CD4-positive, alpha-beta T cell treated with Interleukin-6 at 100 ng/mL for 8 hours (primary cell): ENCODE data around the gene FSCN2.
"Not testable (repeated sequence)": the region's sequence is repeated elsewhere in the genome, so short reads cannot be mapped to it uniquely, and the experiment has no call there.

Experiments
- DNase-seq: peaks from one replicate; pipeline ENCODE4 v3.0.0-alpha.2; 2020; ENCODE audit warnings: mixed read lengths, low spot score

FSCN2 gene

GRCh38 chr17:81528651-81529436, 667 bp downstream of the FSCN2 start:
- no peak for DNase-seq

- no peak for DNase-seq
These were observed 1.2 kb downstream of the FSCN2 start for GRCh38 chr17:81529437-81529803.

GRCh38 chr17:81531013-81531412, 2.8 kb downstream of the FSCN2 start:
- not testable (repeated sequence) for DNase-seq

- not testable (repeated sequence) for DNase-seq
These were observed 3.8 kb downstream of the FSCN2 start for GRCh38 chr17:81531998-81532404.

- DNase-seq, result no peak
These were observed 4.5 kb downstream of the FSCN2 start for GRCh38 chr17:81532490-81533287.

GRCh38 chr17:81533339-81534141, 5.4 kb downstream of the FSCN2 start:
- no peak for DNase-seq

GRCh38 chr17:81534157-81535006, 6.2 kb downstream of the FSCN2 start:
- DNase-seq, result no peak

- DNase-seq, result no peak
These were observed 6.8 kb downstream of the FSCN2 start for GRCh38 chr17:81535007-81535328.

GRCh38 chr17:81535480-81536298, 7.5 kb downstream of the FSCN2 start:
- no peak for DNase-seq

GRCh38 chr17:81536299-81537290, 8.4 kb downstream of the FSCN2 start:
- DNase-seq, result no peak

GRCh38 chr17:81537343-81537855, 9.2 kb downstream of the FSCN2 start:
- no peak for DNase-seq

GRCh38 chr17:81537856-81538555, 9.8 kb downstream of the FSCN2 start:
- no peak for DNase-seq

GRCh38 chr17:81538651-81539570, 10.7 kb downstream of the FSCN2 start:
- DNase-seq, result no peak

GRCh38 chr17:81539571-81539900, 11.4 kb downstream of the FSCN2 start:
- no peak for DNase-seq

GRCh38 chr17:81539961-81540675, 11.9 kb downstream of the FSCN2 start:
- no peak for DNase-seq

- no peak for DNase-seq
These were observed 12.5 kb downstream of the FSCN2 start for GRCh38 chr17:81540676-81541027.

- no peak for DNase-seq
These were observed 12.9 kb downstream of the FSCN2 start for GRCh38 chr17:81541123-81541522.
